ENCODE results near the gene PIM3. TPM values are rescaled to one million over a fixed set of nuclear protein-coding genes. Genes with fewer than 3 reads are reported as not detected.
A peak's percentile ranks its signal among the peaks of the same experiment; 100 is the strongest.
"Not testable (repeated sequence)": the region's sequence is repeated elsewhere in the genome, so short reads cannot be mapped to it uniquely, and the experiment has no call there.

Gene PIM3
- total RNA-seq, 1 donor = 172 TPM

GRCh38 chr22:49934891-49935557 is 25.5 kb upstream of the PIM3 start:
- Histone ChIP-seq H3K4me1 (ENCODE audit: insufficient read depth, low read length) (peaks cover 60% of the 10 kb centered on the region), H3K4me3 (ENCODE audit: low read length) (peak overlapping the region; percentile 57), H3K9me3 (ENCODE audit: low read depth, low read length) (no peaks in the 10 kb centered on the region), H3K27me3 (ENCODE audit: insufficient read depth, low read length) (no peaks in the 10 kb centered on the region)

- Histone ChIP-seq H3K4me1 (ENCODE audit: insufficient read depth, low read length) (peaks cover 54% of the 10 kb centered on the region), H3K9me3 (ENCODE audit: low read depth, low read length) (no peaks in the 10 kb centered on the region), H3K4me3 (ENCODE audit: low read length) (no peak overlapping the region), H3K27me3 (ENCODE audit: insufficient read depth, low read length) (no peaks in the 10 kb centered on the region)
These were observed 25.0 kb upstream of the PIM3 start for GRCh38 chr22:49935561-49935960.

DNA sequence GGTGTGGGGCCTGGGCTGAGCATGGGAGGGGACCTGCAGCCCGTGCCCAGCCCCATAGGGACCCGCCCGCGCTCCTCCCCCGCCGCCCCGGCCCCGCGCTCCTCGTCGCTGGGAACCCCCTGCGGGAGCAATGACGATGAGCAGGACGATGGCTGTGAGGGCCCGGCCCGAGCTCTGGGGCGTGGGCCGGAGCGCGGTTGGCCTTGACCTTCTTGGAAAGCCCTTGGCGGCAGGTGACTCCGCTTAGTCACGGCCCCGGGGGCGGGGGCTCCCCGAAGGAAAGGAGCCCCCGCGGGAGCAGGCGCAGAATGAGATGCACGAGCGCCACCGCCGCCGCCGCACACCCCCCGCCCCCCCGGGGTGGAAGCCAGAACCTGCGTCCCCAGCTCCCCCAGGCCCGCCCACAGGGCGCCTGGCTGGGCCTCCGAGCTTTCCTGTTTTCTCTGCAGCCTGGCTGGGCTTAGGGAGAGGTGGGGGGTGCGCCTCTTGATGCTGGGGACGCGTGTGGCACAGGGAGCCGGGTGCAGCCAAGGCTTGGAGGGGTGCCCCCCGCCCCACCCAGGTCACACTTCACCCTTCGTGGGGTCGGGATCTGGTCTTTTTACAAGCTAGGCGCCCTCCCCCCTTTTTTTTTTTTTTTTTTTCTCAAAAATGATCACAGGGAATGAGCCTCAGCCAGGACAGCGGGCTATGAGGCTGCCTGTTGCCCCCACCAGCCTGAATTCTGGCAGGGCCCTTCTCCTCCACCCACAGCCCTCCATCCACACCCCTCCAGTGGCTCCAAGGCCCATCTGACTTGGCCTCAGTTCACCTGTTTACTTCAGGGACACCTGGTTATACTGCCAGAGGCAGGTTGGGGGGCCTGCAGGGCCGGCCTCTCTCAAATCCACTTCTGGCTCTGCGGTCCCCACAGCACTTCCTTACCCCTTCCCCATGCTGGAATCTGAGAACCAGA is 24.3 kb upstream of the PIM3 start:
- Histone ChIP-seq H3K4me3 (ENCODE audit: low read length) (peak overlapping the region; percentile 20), H3K9me3 (ENCODE audit: low read depth, low read length) (no peaks in the 10 kb centered on the region), H3K4me1 (ENCODE audit: insufficient read depth, low read length) (peaks cover 47% of the 10 kb centered on the region), H3K27me3 (ENCODE audit: insufficient read depth, low read length) (no peaks in the 10 kb centered on the region)

GRCh38 chr22:49936973-49937757 is 23.4 kb upstream of the PIM3 start:
- Histone ChIP-seq H3K27me3 (ENCODE audit: insufficient read depth, low read length) (no peaks in the 10 kb centered on the region), H3K9me3 (ENCODE audit: low read depth, low read length) (no peaks in the 10 kb centered on the region), H3K4me3 (ENCODE audit: low read length) (no peak overlapping the region), H3K4me1 (ENCODE audit: insufficient read depth, low read length) (peaks cover 41% of the 10 kb centered on the region)

DNA sequence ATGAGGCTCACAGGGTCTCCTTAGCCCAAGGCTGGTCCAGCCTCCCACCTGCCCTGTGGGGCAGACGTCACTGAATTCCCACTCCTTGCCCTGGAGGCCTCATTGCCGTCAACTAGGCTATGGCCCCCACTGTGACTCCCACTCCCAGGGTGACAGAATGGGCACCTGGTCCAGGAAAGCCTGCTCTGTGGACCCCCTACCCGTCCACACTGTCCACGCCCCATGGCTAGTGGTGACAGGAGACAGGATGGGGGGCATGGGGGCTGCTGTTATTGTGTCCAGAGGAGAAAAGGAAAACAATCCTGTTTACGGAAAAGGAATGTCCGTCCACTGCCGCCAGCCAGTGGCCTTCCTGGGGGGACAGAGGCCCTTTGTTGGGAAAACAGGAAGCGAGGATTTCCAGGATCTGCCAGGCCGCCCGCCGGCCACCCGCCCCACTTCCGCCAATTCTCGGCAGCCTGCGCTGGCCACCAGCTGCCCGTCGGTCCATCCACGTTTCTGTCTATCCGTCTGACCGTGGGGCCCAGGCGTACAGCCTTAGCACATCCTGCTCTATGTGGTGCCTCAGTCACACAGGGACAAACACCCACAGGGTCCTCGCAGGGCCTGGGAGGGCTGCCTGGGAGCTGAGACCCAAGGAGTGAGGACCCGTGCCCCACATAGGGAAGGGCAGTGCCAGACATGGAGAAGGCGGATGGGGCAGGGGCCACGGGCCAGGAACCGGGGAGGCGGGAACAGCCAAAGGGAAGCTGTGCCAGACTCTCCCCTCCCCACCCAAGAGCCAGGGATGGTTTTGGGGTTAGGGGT is 22.6 kb upstream of the PIM3 start:
- Histone ChIP-seq H3K27me3 (ENCODE audit: insufficient read depth, low read length) (no peaks in the 10 kb centered on the region), H3K4me3 (ENCODE audit: low read length) (no peak overlapping the region), H3K9me3 (ENCODE audit: low read depth, low read length) (no peaks in the 10 kb centered on the region), H3K4me1 (ENCODE audit: insufficient read depth, low read length) (peaks cover 35% of the 10 kb centered on the region)

GRCh38 chr22:49938565-49939136 is 21.9 kb upstream of the PIM3 start:
- no peaks in the 10 kb centered on the region for H3K9me3 ChIP-seq (ENCODE audit: low read depth, low read length)
- H3K4me3 ChIP-seq (ENCODE audit: low read length) = no peak overlapping the region
- H3K27me3 ChIP-seq (ENCODE audit: insufficient read depth, low read length) = no peaks in the 10 kb centered on the region
- peaks cover 28% of the 10 kb centered on the region for H3K4me1 ChIP-seq (ENCODE audit: insufficient read depth, low read length)

- peaks cover 23% of the 10 kb centered on the region for H3K4me1 ChIP-seq (ENCODE audit: insufficient read depth, low read length)
- H3K4me3 ChIP-seq (ENCODE audit: low read length) = no peak overlapping the region
- no peaks in the 10 kb centered on the region for H3K9me3 ChIP-seq (ENCODE audit: low read depth, low read length)
- no peaks in the 10 kb centered on the region for H3K27me3 ChIP-seq (ENCODE audit: insufficient read depth, low read length)
These were observed 18.9 kb upstream of the PIM3 start for GRCh38 chr22:49941507-49942316.

- Histone ChIP-seq H3K4me3 (ENCODE audit: low read length) (no peak overlapping the region), H3K4me1 (ENCODE audit: insufficient read depth, low read length) (peaks cover 13% of the 10 kb centered on the region), H3K27me3 (ENCODE audit: insufficient read depth, low read length) (no peaks in the 10 kb centered on the region), H3K9me3 (ENCODE audit: low read depth, low read length) (no peaks in the 10 kb centered on the region)
These were observed 17.8 kb upstream of the PIM3 start for GRCh38 chr22:49942565-49943404.

DNA sequence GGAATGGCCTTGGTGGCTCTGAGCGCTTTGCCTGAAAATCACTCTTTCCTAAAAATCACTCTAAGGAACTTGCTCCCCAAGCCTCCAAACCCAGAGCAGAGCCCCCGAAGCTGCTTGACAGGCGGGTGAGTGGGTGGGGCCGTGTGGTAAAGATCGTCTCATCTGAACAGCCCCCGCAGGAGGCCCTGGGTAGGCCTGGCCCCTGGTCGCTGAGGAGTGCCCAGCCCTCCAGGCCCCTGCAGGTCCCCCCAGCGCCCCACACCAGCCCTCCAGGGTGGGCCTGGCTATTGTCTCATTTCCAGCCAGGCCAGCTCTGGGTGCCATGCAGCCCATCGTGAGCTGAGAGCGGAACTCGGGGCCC is 17.2 kb upstream of the PIM3 start:
- no peaks in the 10 kb centered on the region for H3K27me3 ChIP-seq (ENCODE audit: insufficient read depth, low read length)
- H3K9me3 ChIP-seq (ENCODE audit: low read depth, low read length) = no peaks in the 10 kb centered on the region
- no peak overlapping the region for H3K4me3 ChIP-seq (ENCODE audit: low read length)
- H3K4me1 ChIP-seq (ENCODE audit: insufficient read depth, low read length) = peaks cover 13% of the 10 kb centered on the region

DNA sequence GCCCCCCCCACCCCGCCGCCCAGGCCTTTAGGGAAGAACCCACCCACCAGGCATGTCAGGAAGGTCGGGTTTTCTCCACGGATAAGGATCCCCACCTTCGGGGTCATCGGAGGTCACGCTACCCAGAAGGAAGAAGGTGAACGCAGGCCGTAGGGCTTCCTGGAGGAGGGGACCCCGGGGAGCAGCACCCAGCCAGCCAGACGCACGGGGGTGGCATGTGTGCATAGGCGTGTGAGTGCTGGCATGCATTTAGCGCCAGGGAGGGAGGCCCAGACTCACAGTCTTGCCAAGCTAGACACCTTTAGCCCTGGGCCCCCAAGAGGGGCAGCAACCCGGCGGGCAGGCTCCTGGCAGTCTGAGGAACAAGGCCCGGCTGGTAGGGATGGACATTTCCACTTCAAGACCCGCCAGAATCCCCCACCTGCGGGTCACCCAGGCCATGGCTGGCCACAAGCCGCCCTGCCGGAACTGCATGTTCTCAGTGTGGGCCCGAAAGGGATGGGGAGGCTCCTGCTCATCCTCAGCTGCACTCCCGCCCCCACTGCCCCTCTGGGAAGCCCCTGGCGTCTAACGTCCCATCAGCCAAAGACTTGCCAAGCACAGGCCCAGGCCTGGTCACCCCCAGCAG is 16.7 kb upstream of the PIM3 start:
- peaks cover 13% of the 10 kb centered on the region for H3K4me1 ChIP-seq (ENCODE audit: insufficient read depth, low read length)
- no peaks in the 10 kb centered on the region for H3K27me3 ChIP-seq (ENCODE audit: insufficient read depth, low read length)
- no peaks in the 10 kb centered on the region for H3K9me3 ChIP-seq (ENCODE audit: low read depth, low read length)
- H3K4me3 ChIP-seq (ENCODE audit: low read length) = no peak overlapping the region

DNA sequence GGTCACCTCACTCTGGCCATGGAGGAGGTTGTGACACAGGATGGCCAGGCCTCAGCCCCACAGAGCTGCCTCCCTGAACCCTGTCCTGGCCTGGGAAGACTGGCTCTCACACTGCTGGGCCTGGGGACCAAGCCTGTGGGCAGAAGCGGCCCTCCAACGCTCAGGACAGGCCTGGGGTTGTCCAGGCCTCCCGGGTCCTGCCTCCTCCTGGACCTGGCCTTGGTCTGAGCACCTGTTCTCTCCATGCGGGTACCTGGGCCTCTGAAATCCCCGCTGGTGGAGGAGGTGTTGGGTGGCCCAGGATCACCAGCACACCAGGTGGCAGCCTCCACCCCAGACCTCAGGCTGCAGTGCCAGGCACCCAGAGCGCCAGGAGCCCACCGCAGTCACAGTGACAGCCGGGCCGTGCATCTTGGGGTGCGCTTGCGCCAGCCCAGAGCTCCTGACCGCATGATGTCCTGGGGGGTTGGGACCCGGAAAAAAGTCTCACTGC is 16.1 kb upstream of the PIM3 start:
- no peak overlapping the region for H3K4me3 ChIP-seq (ENCODE audit: low read length)
- H3K9me3 ChIP-seq (ENCODE audit: low read depth, low read length) = no peaks in the 10 kb centered on the region
- H3K27me3 ChIP-seq (ENCODE audit: insufficient read depth, low read length) = no peaks in the 10 kb centered on the region
- peaks cover 13% of the 10 kb centered on the region for H3K4me1 ChIP-seq (ENCODE audit: insufficient read depth, low read length)

DNA sequence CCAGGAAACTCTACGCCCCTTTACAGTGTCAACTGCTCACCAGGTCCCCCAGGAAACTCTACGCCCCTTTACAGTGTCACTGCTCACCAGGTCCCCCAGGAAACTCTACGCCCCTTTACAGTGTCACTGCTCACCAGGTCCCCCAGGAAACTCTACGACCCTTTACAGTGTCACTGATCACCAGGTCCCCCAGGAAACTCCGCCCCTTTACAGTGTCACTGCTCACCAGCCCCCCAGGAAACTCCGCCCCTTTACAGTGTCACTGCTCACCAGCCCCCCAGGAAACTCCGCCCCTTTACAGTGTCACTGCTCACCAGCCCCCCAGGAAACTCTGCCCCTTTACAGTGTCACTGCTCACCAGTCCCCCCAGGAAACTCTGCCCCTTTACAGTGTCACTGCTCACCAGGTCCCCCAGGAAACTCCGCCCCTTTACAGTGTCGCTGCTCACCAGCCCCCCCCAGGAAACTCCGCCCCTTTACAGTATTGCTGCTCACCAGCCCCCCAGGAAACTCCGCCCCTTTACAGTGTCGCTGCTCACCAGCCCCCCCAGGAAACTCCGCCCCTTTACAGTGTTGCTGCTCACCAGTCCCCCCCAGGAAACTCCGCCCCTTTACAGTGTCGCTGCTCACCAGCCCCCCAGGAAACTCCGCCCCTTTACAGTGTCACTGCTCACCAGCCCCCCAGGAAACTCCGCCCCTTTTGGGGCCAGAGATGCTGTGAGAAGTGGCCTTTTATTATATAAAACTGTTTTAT is 15.4 kb upstream of the PIM3 start:
- not testable (repeated sequence) for H3K4me3 ChIP-seq (ENCODE audit: low read length); H3K9me3 ChIP-seq (ENCODE audit: low read depth, low read length); H3K27me3 ChIP-seq (ENCODE audit: insufficient read depth, low read length)
- H3K4me1 ChIP-seq (ENCODE audit: insufficient read depth, low read length) = peaks cover 13% of the 10 kb centered on the region

Data from mononuclear cell (primary cell).